NCI-H460 (cell line): ENCODE data around the gene MTA1. TPM values are rescaled to one million over a fixed set of nuclear protein-coding genes. Genes with fewer than 3 reads are reported as not detected.

ENCODE experiments used
- DNase-seq: peaks from one replicate; pipeline ENCODE4 v3.0.0-alpha.2; 2016; ENCODE audit warnings: low read depth; ENCODE audit errors: extremely low read depth
- total RNA-seq: library from RNA; depleted of rRNA; stranded (reverse); fragments of >200 nt; shearing (Covaris generic); gene quantifications from 2 replicates; pipeline ENCODE4 v1.2.3, GENCODE V29; 2014; rRNA removed

MTA1 gene
- total RNA-seq, 1 experiment from 2014 or later = 77.9 TPM

- DNase-seq = no peak
These were observed 87.6 kb downstream of the MTA1 start for GRCh38 chr14:105507247-105507646.

- DNase-seq = no peak
These were observed 88.4 kb downstream of the MTA1 start for GRCh38 chr14:105508069-105508468.

GRCh38 chr14:105508601-105509000, 89.0 kb downstream of the MTA1 start:
- DNase-seq = no peak

- no peak for DNase-seq
These were observed 97.5 kb downstream of the MTA1 start for GRCh38 chr14:105517096-105517495.

GRCh38 chr14:105519946-105520698, 100.5 kb downstream of the MTA1 start:
- no peak for DNase-seq

Other genes starting within 250 kb of the MTA1 start
- 13.6 and 23.5 TPM in 2 replicates for gene NUDT14, start 238.5 kb upstream of the MTA1 start, total RNA-seq
- 15.3 and 16.2 TPM in 2 replicates for gene BTBD6, start 171.3 kb upstream of the MTA1 start, total RNA-seq
- gene BRF1, start 118.8 kb upstream of the MTA1 start, total RNA-seq = 16.0 and 17.1 TPM in 2 replicates
- gene PACS2, start 105.1 kb upstream of the MTA1 start, total RNA-seq = 30.6 and 30.7 TPM in 2 replicates
- gene TEX22, start 21.3 kb upstream of the MTA1 start, total RNA-seq = 0.49 and 0.50 TPM in 2 replicates
- 13.6 and 18.7 TPM in 2 replicates for gene CRIP2, start 55.0 kb downstream of the MTA1 start, total RNA-seq
- 65.3 and 85.6 TPM in 2 replicates for gene CRIP1, start 67.1 kb downstream of the MTA1 start, total RNA-seq
- 21.3 and 23.1 TPM in 2 replicates for gene TEDC1, start 71.4 kb downstream of the MTA1 start, total RNA-seq
- gene TMEM121, start 106.8 kb downstream of the MTA1 start, total RNA-seq = 1.9 and 3.1 TPM in 2 replicates